HG03097 (cell line): Measurements from ENCODE around the gene KCNK5.

Experiments used
- ATAC-seq: cut with Tn5 transposase; IDR thresholded peaks from one replicate; pipeline ENCODE4 v1.9.1; 2021; ENCODE audit not compliant: unreplicated experiment, low FRiP score

Gene KCNK5

GRCh38 chr6:39217177-39217864, 12.0 kb downstream of the KCNK5 start:
- no peak for ATAC-seq

- ATAC-seq: no peak
These were observed 13.6 kb downstream of the KCNK5 start for GRCh38 chr6:39215640-39216158.

- ATAC-seq: no peak
These were observed 14.2 kb downstream of the KCNK5 start for GRCh38 chr6:39214846-39215639.

GRCh38 chr6:39214120-39214813, 15.0 kb downstream of the KCNK5 start:
- no peak for ATAC-seq

GRCh38 chr6:39213195-39213920, 15.9 kb downstream of the KCNK5 start:
- no peak for ATAC-seq

GRCh38 chr6:39211183-39211582, 18.1 kb downstream of the KCNK5 start:
- ATAC-seq: no peak

- ATAC-seq: no peak
These were observed 18.8 kb downstream of the KCNK5 start for GRCh38 chr6:39210450-39210849.

- ATAC-seq: no peak
These were observed 19.4 kb downstream of the KCNK5 start for GRCh38 chr6:39209911-39210310.

- ATAC-seq: no peak
These were observed 19.9 kb downstream of the KCNK5 start for GRCh38 chr6:39209360-39209811.

- no peak for ATAC-seq
These were observed 21.0 kb downstream of the KCNK5 start for GRCh38 chr6:39208223-39208739.

GRCh38 chr6:39207416-39208222, 21.7 kb downstream of the KCNK5 start:
- no peak for ATAC-seq

- ATAC-seq: no peak
These were observed 23.0 kb downstream of the KCNK5 start for GRCh38 chr6:39206250-39206721.

GRCh38 chr6:39204646-39205244, 24.5 kb downstream of the KCNK5 start:
- no peak for ATAC-seq

- ATAC-seq: no peak
These were observed 25.1 kb downstream of the KCNK5 start for GRCh38 chr6:39204160-39204495.

- ATAC-seq: no peak
These were observed 25.7 kb downstream of the KCNK5 start for GRCh38 chr6:39203436-39204159.

GRCh38 chr6:39202166-39202565, 27.1 kb downstream of the KCNK5 start:
- no peak for ATAC-seq

- no peak for ATAC-seq
These were observed 28.7 kb downstream of the KCNK5 start for GRCh38 chr6:39200498-39201020.

- no peak for ATAC-seq
These were observed 29.3 kb downstream of the KCNK5 start for GRCh38 chr6:39199976-39200375.
